ENCODE measurements around the gene GSG1. TPM values are rescaled to one million over a fixed set of nuclear protein-coding genes. Genes with fewer than 3 reads are reported as not detected.
"Not testable (repeated sequence)": the region's sequence is repeated elsewhere in the genome, so short reads cannot be mapped to it uniquely, and the experiment has no call there.

GSG1 gene
- total and polyA plus RNA-seq, 7 donors, result not detected

DNA sequence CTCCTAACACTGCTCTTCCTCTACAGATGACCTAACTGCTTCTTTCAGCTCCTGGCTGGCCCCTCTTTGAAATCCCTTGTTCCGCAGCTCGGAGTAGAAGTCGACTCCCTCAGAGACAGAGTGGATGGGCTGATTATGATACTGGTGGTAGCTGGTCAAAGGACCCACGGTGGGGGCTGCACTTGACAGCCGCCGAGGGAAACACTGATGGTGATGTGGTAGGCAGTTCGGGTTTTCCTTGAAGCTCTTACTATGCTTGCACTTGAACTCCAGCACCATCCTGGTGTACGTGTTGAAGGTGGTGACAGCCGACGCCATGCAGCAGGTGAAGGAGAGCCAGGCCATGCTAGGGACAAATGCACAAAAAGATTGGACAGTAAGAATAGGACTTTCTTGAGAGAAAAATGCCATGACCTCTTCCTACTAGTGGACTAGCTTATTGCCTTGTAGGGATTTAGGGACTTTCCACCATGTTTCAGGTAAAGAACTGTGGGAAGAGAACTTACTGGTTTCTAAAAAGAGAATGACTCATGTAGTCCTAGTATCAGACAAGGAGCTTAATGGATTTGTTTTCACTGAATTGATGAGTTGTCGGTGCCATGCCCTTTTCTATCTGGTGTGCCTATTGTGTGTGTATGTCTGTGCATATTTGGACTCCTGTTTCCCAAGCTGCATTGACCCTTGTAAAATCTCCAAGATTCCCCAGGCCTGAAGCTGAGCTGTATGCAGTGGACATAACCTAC is 18.4 kb downstream of the GSG1 start:
- intact Hi-C loops (cut with DNase I), result no loop called here
- TF ChIP-seq POLR2A (IDR thresholded peaks at IDR 0.05), result no peak
- TF ChIP-seq EP300 (IDR thresholded peaks at IDR 0.05), result no peak
- TF ChIP-seq, protein P1, sequence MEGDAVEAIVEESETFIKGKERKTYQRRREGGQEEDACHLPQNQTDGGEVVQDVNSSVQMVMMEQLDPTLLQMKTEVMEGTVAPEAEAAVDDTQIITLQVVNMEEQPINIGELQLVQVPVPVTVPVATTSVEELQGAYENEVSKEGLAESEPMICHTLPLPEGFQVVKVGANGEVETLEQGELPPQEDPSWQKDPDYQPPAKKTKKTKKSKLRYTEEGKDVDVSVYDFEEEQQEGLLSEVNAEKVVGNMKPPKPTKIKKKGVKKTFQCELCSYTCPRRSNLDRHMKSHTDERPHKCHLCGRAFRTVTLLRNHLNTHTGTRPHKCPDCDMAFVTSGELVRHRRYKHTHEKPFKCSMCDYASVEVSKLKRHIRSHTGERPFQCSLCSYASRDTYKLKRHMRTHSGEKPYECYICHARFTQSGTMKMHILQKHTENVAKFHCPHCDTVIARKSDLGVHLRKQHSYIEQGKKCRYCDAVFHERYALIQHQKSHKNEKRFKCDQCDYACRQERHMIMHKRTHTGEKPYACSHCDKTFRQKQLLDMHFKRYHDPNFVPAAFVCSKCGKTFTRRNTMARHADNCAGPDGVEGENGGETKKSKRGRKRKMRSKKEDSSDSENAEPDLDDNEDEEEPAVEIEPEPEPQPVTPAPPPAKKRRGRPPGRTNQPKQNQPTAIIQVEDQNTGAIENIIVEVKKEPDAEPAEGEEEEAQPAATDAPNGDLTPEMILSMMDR (IDR thresholded peaks at IDR 0.05), result no peak
- TF ChIP-seq POLR2AphosphoS5 (IDR thresholded peaks at IDR 0.05), result no peak
- H3K4me1 ChIP-seq, result no peaks in the 10 kb centered on the region
- 94 to 97% methylated on average over 11 of the region's 11 CpGs for WGBS, 2 donors
- peaks cover 0 to 15% (median 0%) of the 10 kb centered on the region in 4 donors for H3K36me3 ChIP-seq
- H3K9me3 ChIP-seq, result no peaks in the 10 kb centered on the region
- H3K27me3 ChIP-seq, result no peaks in the 10 kb centered on the region
- H3K27ac ChIP-seq, result no peak overlapping the region
- DNase-seq, result no peak
- no peak overlapping the region for H3K4me3 ChIP-seq

DNA sequence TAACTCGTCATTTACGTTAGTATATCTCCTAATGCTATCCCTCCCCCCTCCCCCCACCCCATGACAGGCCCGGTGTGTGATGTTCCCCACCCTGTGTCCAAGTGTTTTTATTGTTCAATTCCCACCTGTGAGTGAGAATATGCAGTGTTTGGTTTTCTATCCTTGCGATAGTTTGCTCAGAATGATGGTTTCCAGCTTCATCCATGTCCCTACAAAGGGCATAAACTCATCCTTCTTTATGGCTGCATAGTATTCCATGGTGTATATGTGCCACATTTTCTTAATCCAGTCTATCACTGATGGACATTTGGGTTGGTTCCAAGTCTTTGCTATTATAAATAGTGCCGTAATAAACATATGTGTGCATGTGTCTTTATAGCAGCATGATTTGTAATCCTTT is 19.8 kb downstream of the GSG1 start:
- H3K4me3 ChIP-seq; H3K27me3 ChIP-seq; DNase-seq; H3K9me3 ChIP-seq; H3K4me1 ChIP-seq; H3K27ac ChIP-seq; intact Hi-C loops (cut with DNase I): not testable (repeated sequence)
- peaks cover 0 to 22% (median 0%) of the 10 kb centered on the region in 4 donors for H3K36me3 ChIP-seq
- 89 to 90% methylated on average over 5 of the region's 5 CpGs for WGBS, 2 donors

DNA sequence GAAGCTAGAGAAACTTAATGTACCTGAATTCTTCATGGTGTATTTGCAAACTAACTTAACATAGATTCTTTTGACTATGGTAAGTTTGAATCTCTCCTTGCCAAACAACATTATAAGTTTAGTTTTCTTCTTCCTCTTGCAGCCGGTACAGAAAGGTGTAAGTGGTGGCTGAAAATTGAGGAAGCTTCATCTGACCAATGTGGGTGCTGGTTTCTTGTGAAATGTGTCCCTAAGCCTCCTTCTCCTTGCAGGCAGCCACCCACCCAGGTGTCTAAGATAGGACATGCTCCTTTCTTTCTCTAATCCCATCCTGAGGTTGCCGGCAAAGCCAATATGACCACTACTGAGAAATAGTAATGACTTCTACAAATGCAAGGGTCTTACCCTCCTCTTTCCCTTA is 20.6 kb downstream of the GSG1 start:
- 85 to 90% methylated on average over 2 of the region's 2 CpGs for WGBS, 2 donors
- Histone ChIP-seq H3K9me3 (no peaks in the 10 kb centered on the region), H3K27me3 (no peaks in the 10 kb centered on the region), H3K27ac (no peak overlapping the region), H3K4me3 (no peak overlapping the region), H3K36me3 (peaks cover 0 to 22% (median 0%) of the 10 kb centered on the region in 4 donors), H3K4me1 (no peaks in the 10 kb centered on the region)
- no peak for TF ChIP-seq POLR2AphosphoS5 (IDR thresholded peaks at IDR 0.05)
- TF ChIP-seq POLR2A (IDR thresholded peaks at IDR 0.05), result no peak
- TF ChIP-seq, protein P1 (IDR thresholded peaks at IDR 0.05), result no peak
- no peak for TF ChIP-seq EP300 (IDR thresholded peaks at IDR 0.05)
- intact Hi-C loops (cut with DNase I), result no loop called here
- no peak for DNase-seq

DNA sequence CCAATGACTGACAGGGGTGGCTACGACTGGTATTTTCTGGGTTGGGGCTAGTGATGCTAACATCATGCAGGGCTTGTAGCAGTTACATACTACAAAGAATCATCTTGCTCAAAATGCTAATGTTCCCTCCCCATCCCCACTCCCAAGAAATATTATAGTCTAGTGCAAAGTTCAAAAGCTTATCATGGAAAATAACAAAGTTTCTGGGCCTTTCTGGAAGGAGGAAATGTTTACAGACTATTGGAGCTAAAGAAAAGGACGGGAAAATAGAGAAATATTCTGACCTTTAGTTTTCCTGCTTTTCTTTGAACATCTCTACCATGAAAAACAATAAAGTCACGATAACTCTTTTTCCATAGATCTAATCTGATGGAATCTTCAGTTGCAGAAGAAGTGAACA is 23.2 kb downstream of the GSG1 start:
- no peak overlapping the region for H3K4me3 ChIP-seq
- no peak overlapping the region for H3K27ac ChIP-seq
- H3K36me3 ChIP-seq, result peaks cover 0 to 35% (median 0%) of the 10 kb centered on the region in 4 donors
- intact Hi-C loops (cut with DNase I), result no loop called here
- H3K27me3 ChIP-seq, result no peaks in the 10 kb centered on the region
- no peak for DNase-seq
- no peaks in the 10 kb centered on the region for H3K9me3 ChIP-seq
- H3K4me1 ChIP-seq, result no peaks in the 10 kb centered on the region
- TF ChIP-seq, protein P1 (IDR thresholded peaks at IDR 0.05), result no peak
- TF ChIP-seq POLR2AphosphoS5 (IDR thresholded peaks at IDR 0.05) (no peak), EP300 (IDR thresholded peaks at IDR 0.05) (no peak), POLR2A (IDR thresholded peaks at IDR 0.05) (no peak)
- WGBS, 2 donors, result 53 to 81% methylated on average over 3 of the region's 3 CpGs

DNA sequence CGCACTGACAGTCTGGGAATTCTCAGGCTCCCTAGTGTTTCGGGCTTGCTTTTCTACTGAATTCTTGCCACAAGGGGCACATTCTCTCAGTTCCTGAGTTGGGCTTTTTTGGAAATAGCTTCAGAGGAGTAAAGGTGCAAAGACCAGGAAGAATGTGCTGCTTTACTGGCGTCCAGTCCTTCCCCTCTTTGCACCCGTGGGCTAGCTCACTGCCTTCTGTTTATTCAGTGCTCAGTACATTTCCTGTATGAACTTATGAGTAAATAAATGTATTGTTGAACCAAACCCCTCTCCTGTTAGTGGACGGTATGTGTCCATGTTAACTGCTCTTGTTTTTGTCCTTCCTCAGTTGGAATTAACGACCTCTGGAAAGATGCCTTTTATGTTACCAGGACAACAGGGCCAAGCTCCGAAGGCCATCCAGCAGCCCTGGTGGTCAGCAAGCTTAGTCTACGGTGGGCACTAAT is 24.0 kb downstream of the GSG1 start:
- Histone ChIP-seq H3K4me1 (no peaks in the 10 kb centered on the region), H3K4me3 (no peak overlapping the region), H3K27me3 (no peaks in the 10 kb centered on the region), H3K36me3 (peaks cover 0 to 35% (median 0%) of the 10 kb centered on the region in 4 donors), H3K27ac (no peak overlapping the region), H3K9me3 (no peaks in the 10 kb centered on the region)
- TF ChIP-seq, protein P1 (IDR thresholded peaks at IDR 0.05), result no peak
- TF ChIP-seq EP300 (IDR thresholded peaks at IDR 0.05) (no peak), POLR2AphosphoS5 (IDR thresholded peaks at IDR 0.05) (no peak), POLR2A (IDR thresholded peaks at IDR 0.05) (no peak)
- intact Hi-C loops (cut with DNase I), result no loop called here
- WGBS, 2 donors, result 34 to 71% methylated on average over 8 of the region's 8 CpGs
- DNase-seq, result no peak

Measured in sigmoid colon (tissue), 7 donors.